HG02943 (cell line): ENCODE measurements around the gene ARL6IP1.

ENCODE experiments used
- ATAC-seq: cut with Tn5 transposase; IDR thresholded peaks from one replicate; pipeline ENCODE4 v1.9.1; 2021; ENCODE audit warnings: mild to moderate bottlenecking, low read depth, moderate library complexity; ENCODE audit not compliant: unreplicated experiment

Gene ARL6IP1

GRCh38 chr16:18801145-18801972, at the start of gene ARL6IP1:
Gene ARL6IP1, minus strand, starts transcription at chr16:18801549. Its CDS starts 83 bp downstream, at chr16:18801466.
- ATAC-seq: peak; percentile 95

- ATAC-seq: no peak
These were observed 45.1 kb upstream of the ARL6IP1 start for GRCh38 chr16:18846416-18846815.

GRCh38 chr16:18842565-18842964, 41.2 kb upstream of the ARL6IP1 start:
- ATAC-seq: no peak

- ATAC-seq: no peak
These were observed 40.6 kb upstream of the ARL6IP1 start for GRCh38 chr16:18841833-18842525.

GRCh38 chr16:18839555-18839954, 38.2 kb upstream of the ARL6IP1 start:
- no peak for ATAC-seq

GRCh38 chr16:18836702-18837101, 35.4 kb upstream of the ARL6IP1 start:
- no peak for ATAC-seq

GRCh38 chr16:18834864-18835263, 33.5 kb upstream of the ARL6IP1 start:
- no peak for ATAC-seq

- no peak for ATAC-seq
These were observed 32.6 kb upstream of the ARL6IP1 start for GRCh38 chr16:18833707-18834505.

- no peak for ATAC-seq
These were observed 31.3 kb upstream of the ARL6IP1 start for GRCh38 chr16:18832613-18833012.

- no peak for ATAC-seq
These were observed 30.7 kb upstream of the ARL6IP1 start for GRCh38 chr16:18832006-18832405.

- no peak for ATAC-seq
These were observed 27.9 kb upstream of the ARL6IP1 start for GRCh38 chr16:18829251-18829650.

- ATAC-seq: no peak
These were observed 26.5 kb upstream of the ARL6IP1 start for GRCh38 chr16:18827890-18828289.

- ATAC-seq: no peak
These were observed 14.9 kb upstream of the ARL6IP1 start for GRCh38 chr16:18816286-18816685.

GRCh38 chr16:18811925-18812324, 10.6 kb upstream of the ARL6IP1 start:
- ATAC-seq: no peak

- no peak for ATAC-seq
These were observed 7.8 kb upstream of the ARL6IP1 start for GRCh38 chr16:18809165-18809564.

GRCh38 chr16:18805257-18805773, 4.0 kb upstream of the ARL6IP1 start:
- ATAC-seq: no peak

GRCh38 chr16:18804540-18804939, 3.2 kb upstream of the ARL6IP1 start:
- no peak for ATAC-seq

GRCh38 chr16:18803569-18804462, 2.5 kb upstream of the ARL6IP1 start:
- no peak for ATAC-seq

- no peak for ATAC-seq
These were observed 1.5 kb upstream of the ARL6IP1 start for GRCh38 chr16:18802767-18803343.

GRCh38 chr16:18800775-18801144, 589 bp downstream of the ARL6IP1 start:
- no peak for ATAC-seq
